DMS53 treated with DMSO at 0.1 percent for 48 hours (cell line): ENCODE data around the gene ANKRD13D.
A peak's percentile ranks its signal among the peaks of the same experiment; 100 is the strongest.
"Not testable (repeated sequence)": the region's sequence is repeated elsewhere in the genome, so short reads cannot be mapped to it uniquely, and the experiment has no call there.

ENCODE experiments used
- DNase-seq: peaks from one replicate; lab custom pipeline; 2025; ENCODE audit not compliant: unreplicated experiment; lab: John Stamatoyannopoulos, UW

ANKRD13D gene

DNA sequence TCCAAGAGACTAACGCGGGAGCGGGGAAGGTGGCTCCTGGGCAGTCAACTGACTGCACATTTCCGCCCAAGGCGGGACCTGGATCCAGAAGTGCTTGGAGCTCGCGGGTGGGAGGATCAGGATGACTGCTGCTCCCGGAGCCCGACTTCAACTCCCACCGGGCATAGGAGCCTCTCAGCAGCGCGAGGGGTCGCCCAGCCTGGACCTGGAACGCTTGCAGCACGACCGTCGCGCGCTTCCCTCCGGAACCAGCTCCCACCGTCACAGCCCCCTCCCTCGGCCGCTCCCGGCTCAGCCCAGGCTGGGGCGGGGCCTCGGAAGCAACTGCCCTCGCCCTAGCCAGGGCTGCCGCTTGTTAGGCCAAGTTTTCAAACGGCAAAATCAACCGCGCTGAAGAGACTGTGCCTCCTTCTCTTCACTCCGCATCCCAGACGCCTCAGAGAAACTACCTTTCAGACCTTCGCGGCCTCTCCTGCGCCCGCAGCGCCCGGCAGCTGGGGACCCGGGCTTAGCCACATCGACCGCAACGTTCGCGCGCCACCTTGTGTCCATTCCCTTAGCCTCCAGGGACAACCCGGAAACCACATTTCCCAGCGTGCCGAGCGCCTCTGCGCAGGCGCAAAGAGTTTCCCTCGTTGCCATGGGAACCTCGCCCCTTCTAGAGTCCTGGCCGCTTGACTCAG, 28.2 kb downstream of the ANKRD13D start:
- peak; percentile 97 for DNase-seq

DNA sequence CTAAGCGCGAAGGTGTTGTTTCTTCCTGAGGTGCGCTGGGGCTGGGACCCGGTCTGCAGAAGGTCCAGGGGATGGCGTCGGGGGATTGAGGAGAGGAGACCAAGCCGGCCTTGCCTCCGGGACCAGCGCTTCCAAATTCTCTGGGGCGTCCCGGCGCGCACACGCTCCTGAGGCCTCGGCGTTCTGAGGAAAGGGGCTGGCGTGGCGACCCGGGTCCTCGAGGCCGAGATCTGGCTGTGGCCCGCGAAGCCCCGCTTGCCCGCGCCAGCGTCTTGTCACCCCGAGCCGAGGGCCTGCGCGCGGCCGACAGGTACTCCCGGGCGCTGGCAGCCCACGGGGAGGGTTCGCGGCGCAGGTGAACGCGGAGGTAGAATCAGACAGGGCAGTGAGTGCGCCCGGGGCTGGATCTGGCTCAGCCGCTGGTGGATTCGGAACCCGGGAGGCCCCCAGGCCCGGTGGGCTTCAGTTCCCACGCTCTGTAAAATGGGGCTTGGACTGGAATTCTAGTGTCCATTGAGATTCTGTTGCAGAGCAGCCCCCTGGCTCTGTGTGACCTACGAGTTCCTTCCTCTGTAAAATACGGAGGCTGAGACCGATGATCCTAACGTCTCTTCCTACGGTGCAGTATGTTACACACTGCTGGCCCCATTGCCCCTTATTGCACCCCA, 28.9 kb downstream of the ANKRD13D start:
- peak; percentile 50 for DNase-seq

DNA sequence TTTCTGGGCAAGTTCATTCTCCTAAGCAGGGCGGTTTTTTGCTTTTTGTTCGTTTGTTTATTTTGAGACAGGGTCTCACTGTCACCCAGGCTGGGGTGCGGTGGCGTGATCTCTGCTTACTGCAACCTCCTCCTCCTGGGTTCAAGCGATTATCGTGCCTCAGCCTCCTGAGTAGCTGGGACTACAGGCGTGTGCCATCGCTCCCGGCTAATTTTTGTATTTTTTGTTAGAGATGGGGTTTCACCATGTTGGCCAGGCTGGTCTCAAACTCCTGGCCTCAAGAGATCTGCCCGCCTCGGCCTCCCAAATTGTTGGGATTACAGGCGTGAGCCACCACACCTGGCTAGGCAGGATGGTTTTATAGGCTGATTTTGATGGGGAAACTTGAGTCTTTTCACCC, 29.8 kb downstream of the ANKRD13D start:
- DNase-seq = not testable (repeated sequence)

DNA sequence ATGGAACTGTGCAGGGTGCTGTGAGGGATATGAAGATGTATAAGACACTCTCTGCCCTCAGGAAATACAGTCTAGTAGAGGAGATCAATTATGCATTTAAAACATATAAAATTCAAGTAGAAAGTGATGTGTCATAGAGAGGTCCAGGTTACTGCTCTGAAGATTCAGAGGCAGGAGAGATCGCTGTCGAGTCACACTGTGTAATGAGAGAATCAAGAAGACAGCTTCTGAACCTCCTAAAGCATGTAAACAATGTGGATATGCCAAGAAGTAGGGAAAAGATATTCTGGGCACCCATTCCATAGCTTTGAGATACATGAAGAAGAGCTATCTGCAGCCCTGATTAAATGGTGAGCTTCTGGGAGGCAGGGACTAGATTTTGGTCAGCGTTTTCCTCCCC, 30.9 kb downstream of the ANKRD13D start:
- DNase-seq = no peak

DNA sequence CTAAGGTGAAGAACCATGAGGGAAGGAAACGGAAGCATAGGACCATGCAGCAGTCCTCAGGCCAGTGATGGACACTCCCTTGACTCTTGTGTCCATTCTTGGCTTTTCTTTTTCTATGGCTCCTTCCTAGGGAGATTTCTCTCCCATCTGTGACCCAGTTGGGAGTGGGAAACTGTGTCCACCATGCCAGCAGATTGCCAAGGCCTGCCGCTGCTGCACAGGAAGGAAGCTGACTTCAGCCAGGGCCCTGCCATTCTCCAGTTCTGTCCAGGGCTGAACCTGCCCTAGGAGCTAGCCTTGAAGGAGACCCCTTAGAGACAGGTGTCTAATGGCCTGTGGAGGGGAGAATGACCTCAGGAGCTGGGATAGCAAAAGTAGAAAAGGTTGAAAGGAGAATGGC, 31.6 kb downstream of the ANKRD13D start:
- DNase-seq = no peak

DNA sequence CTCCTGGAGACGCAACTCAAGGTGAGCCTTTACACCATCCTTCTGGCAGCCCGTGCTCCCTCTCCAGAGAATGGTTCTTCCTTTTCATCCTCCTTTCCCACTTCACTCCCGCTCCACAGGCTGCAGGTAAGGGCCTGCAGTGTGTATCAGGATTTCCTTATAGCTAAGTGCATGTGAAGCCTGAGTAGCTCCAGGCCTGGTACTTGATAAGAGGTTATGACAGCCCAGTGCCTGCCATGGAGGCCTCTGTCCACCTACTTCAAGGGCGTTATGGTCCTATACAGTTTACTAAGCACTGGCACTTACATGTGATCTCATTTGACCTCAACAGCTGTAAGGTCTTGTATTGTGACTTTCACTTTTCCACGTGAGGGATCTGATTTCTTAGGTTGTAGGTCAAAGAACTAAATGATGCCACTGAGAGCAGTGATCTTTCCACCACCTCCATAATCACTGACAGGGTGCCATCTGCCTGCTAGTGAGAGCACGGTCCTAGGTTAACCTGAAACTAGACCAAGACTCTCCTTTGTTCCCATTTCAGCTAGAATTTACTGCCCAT, 32.3 kb downstream of the ANKRD13D start:
- no peak for DNase-seq

DNA sequence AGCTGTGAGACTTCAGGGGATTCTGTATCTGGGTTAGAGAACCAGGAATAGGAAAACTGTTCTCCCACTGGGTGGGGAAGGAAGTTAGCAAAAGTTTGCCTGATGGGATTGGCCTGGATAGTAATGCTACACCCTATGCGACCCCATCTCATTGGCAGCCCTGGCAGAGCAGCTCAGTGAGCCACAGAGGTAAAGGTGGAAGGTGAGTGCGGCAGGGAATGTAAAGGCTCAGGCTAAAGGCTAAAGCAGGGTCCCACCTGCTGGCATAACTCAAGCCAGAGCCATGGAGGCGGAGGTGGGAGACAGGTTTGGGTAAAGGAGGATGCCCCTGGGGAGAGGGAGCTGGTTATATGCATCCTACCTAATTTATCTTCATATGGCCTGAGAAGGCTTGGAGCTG, 32.9 kb downstream of the ANKRD13D start:
- DNase-seq = no peak

DNA sequence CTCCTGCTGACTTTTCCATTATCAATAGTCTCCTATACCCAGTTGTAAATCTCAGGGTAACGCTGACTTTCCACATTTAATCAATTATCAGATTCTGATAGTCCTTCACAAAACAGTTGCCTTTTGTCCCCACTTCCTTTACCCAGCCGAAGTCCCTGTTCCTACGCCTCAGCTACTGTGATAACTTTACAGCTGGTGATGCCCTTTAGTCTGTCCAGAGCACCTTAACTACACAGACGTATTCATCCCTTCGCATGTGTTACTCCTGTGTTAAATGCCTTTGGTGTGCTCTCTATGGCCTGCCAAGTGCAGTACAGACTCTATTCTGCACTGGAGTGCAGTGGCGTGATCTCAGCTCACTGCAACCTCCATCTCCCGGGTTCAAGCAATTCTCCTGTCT, 34.4 kb downstream of the ANKRD13D start:
- no peak for DNase-seq

DNA sequence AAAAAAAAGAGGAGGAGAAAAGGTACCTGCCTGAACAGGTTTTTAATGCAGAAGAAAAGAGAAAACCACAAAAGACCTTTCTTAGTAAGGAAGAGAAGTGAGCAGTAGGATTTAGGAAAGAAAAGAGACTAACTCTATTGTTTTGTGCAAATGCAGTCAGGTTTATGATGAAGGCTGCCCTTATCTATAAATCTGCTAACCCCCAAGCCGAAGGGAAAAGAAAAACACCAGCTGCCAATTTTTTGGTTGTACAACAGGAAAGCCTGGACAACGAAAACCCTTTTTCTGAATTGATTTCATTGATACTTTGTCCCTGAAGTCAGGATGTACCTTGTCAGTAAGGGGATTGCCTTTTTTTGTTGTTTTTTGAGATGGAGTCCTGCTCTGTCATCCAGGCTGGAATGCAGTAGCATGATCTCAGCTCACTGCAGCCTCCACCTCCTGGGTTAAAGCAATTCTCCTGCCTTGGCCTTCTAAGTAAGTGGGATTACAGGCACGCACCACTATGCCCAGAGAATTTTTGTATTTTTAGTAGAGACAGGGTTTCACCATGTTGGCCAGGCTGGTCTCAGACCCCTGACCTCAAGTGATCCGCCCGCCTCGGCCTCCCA, 43.1 kb downstream of the ANKRD13D start:
- no peak for DNase-seq

DNA sequence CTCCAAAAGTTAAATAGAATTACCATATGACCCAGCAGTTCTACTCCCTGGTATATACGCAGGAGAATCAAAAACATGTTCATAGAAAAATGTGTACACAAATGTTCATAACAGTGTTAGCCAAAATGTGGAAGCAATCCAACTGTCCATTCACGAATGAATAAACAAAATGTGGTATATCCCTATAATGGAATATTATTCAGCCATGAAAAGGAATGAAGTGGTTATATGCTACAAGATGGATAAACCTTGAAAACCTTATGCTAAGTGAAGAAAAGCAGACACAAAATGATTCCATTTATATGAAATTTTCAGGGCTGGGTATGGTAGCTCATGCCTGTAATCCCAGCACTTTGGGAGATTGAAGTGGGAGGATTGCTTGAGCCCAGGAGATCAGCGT, 48.2 kb downstream of the ANKRD13D start:
- no peak for DNase-seq

DNA sequence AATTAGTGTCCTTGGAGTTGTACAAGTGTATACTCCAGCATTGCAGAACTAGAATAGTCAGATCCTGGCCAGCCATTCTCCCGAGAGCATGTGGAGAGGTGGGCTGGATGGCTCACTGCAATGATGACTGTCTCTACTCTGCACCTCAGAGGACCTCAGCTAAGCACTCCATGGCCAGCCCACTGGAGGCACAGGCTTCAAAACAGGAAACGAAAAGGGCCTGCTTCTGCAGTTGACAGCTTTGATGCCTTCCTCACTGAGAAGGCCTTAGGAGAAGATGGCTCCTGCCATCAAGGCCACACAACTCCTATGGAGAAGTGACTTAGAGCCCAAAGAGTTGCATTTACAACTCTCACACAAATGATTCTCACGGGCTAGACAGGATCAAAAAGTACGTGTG, 55.2 kb downstream of the ANKRD13D start:
- no peak for DNase-seq

DNA sequence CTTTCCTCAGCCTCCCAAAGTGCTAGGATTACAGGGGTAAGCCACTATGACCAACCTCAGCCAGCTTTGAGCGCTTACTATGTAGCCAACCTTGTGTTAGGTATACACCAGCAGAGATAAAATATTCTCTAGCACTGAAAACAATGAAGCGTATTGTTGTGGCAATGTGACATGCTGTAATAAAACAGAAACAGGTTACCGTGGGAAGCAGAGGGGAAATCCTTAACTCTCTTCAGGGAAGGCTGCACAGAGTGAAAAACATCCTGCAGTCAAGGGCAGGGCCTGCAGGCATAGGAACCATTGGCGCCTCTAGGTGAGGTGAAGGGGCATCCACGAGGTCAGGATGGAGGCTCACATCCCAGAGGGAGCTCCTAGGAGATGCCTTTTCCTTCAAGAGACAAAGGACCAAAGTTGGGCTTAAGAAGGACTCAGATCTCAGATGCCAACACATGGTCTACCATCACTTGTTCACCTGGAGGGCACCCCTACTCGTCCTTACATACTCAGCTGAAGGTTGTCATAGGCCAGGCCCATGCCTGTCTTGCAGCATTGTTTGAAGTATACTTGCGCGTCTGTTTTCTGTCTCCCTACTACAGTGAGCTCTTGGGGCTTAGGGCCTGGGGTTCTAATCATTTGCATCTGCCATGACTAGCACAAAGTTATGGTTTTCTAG, 56.3 kb downstream of the ANKRD13D start:
- no peak for DNase-seq

DNA sequence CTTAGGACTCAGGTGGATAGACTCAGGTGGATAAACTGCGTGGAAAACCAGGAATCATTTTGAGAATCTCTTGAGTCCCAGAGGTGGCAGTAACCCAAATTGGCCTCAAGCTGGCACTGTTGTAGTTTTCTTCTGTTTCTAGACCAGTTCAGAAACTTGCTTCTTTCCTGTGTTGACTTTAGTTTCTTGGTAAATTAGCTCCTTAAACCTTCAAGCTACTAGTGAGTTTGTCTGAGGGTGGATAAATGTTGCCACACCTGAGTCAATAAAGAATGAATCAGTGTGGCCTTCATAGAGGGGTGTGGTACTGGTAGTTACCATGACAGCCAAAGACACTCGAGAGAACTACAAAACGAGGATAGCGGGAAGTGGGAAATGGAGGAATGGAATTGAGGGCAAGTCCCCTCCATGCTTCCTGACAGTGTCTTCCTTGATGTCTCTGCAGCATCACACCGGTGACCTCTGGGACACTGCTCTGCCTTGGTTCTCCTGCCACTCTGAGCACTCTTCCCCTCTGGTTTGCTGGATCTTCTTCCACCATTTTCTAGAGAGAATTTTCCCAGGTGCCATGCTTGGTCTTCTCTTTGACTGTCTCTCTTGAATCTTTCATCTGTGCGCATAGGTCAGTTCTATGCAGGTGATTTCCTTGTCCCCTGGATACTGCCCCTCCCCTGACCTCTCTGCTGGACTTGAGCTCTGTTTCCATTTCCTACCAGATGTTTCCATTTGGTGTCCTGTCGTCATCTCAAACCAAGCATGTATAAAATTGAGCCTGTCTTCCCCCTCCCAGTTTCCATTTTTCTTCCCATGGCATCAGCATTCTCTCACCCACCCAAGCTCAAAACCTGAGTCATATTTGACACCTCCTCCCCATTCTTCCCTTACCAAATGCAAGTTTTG, 57.1 kb downstream of the ANKRD13D start:
- DNase-seq = peak; percentile 73

DNA sequence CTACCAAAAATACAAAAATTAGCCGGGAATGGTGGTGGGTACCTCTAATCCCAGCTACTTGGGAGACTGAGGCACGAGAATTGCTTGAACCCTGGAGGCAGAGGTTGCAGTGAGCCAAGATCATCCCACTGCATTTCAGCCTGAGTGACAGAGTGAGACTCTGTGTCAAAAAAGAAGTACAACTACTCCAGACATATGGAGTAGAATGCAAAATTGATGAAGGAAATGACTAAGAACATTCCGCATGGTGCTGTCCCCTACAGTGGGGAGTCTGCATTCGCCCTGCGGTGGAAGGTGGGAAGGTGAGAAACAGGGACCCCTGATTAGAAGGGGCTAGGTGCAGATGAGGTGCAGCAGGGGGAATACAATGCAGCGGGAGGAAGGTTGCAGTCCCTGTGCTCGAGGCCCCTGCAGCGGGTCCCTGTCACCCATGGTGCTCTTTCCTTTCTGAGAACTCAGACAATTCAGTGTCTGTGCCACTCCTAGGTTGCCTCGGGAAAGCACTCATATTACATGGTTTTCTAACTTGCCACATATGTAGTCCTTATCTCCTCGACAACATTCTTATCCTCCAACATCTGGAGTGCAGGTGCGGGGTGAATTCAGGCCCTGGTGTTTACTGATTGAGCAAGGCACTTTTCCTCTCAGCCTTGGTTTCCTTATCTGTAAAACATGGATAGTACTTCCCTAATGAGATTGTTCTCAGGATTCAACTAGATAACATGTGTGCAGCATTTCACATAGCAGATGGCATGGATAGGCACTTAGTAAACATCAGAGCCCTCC, 59.1 kb downstream of the ANKRD13D start:
- no peak for DNase-seq

DNA sequence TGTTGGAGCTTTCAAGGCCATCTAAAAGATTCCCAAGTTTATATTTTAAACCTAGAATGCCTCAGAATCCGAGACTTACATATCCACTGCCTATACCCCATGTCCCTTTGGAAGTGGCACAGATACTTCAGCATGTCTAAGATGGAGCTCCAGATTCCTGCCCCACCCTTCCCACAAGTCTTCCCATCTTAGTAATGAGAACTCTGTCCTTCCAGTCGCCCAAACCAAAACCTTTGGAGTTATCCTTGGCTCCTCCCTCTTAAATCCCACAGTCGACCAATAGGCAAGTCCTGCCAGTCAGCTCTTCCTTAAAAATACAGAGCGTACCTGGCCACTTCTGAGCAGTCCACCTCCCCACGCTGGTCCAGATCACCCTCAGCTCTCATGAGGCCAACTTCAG, 59.9 kb downstream of the ANKRD13D start:
- DNase-seq = no peak

DNA sequence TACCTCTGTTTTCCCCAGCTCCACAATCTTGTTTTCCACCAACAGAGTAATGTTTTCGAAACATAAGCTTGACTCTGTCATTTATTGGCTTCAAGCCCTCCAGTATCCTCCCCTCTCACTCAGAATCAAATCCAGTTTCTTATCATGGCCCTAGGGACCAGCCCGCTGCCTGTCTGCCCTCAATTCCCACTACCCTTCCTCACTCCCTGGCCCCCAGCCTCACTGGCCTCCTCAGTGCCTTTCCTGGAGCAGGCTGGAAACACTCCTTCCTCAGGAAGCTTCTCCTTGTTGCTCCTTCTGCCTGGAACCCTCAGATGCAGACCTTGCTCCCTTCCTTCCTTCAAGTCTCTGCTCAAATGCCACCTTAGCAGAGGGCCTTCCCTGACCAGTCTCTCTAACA, 60.4 kb downstream of the ANKRD13D start:
- DNase-seq = no peak

DNA sequence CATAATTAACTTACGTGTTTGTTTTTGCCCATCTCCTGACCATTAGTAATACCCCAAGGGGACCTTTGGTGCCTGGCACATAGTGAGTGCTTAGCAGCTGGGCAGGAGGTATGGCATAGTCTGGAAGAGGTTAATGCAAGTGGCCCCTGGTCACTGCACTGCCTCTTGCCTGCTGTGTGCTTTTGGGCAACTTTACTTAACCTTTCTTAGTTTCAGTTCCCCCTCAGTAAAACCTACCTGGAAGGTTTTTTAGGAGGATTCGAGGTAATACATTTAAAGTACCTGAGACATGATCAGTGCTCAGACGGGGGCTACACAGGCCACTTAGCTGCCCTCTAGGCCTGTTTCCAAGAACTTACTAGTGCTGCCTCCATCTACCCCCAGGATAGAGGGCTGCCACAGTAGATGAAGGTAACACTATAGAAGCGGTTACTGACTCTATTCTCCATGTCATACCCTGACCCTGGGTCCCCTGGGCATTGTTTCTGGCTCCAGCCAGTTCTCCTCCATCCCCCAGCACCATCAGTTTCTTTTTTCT, 60.9 kb downstream of the ANKRD13D start:
- DNase-seq = no peak

DNA sequence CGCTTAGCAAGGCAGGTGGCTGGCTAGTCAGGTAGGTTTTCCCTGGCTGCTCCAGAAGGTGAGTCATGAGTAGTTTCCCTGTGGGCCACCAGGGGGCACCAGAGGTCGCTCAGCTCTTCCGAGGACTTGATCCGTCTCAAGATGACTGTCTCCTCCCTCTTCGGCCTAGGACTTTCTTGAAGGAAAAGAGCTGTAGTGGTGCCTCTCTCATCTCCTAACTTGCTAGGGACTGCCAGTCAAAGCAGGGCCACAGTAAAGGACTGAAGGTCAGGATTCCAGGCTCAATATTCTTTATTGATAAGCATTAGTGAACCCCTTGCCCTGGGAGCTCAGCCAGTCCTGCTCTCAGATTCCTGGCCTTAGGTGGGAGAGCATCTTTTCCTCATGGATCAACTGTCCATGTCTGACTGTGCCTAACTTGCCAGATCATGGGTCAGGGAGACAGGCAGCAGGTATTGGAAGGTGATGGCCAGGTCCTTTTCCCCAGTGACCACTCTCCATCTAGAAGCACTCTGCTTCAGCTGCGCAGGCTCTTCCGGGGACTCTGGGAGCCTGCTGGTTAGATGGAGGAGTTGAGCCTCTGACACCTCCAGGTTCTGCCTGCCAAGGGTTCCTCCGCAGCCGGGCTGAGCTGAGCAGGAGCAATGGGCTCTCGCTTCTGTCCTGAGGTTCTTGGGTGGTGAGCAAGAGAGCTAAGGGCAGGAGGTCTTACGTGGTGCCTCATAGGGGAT, 62.3 kb downstream of the ANKRD13D start:
- peak; percentile 89 for DNase-seq
